HG02938 (cell line): Measurements from ENCODE around the gene SLC39A5.

Source experiments
- ATAC-seq: cut with Tn5 transposase; IDR thresholded peaks from one replicate; pipeline ENCODE4 v1.9.1; 2021; ENCODE audit warnings: mild to moderate bottlenecking, moderate library complexity; ENCODE audit not compliant: unreplicated experiment

SLC39A5 gene

GRCh38 chr12:56213878-56214277 is 16.0 kb upstream of the SLC39A5 start:
- no peak for ATAC-seq

GRCh38 chr12:56216461-56216860 is 13.4 kb upstream of the SLC39A5 start:
- ATAC-seq = no peak

- no peak for ATAC-seq
Observed at GRCh38 chr12:56219840-56220239, 10.0 kb upstream of the SLC39A5 start.

- no peak for ATAC-seq
Observed at GRCh38 chr12:56220611-56221231, 9.1 kb upstream of the SLC39A5 start.

- ATAC-seq = peak; percentile 6
Observed at GRCh38 chr12:56221232-56221756, 8.6 kb upstream of the SLC39A5 start.

- peak; percentile 80 for ATAC-seq
Observed at GRCh38 chr12:56221757-56222530, 7.9 kb upstream of the SLC39A5 start, which contains the start of gene RNF41. RNF41 (minus strand) TSS chr12:56221922; CDS start chr12:56214047, 7,875 bp downstream.

- ATAC-seq = no peak
Observed at GRCh38 chr12:56222531-56222895, 7.3 kb upstream of the SLC39A5 start.

- ATAC-seq = no peak
Observed at GRCh38 chr12:56223571-56224101, 6.2 kb upstream of the SLC39A5 start.

- peak; percentile 63 for ATAC-seq
Observed at GRCh38 chr12:56224102-56224701, 5.6 kb upstream of the SLC39A5 start, which contains the start of gene NABP2. NABP2 (plus strand) TSS chr12:56224342; CDS start chr12:56224857, 515 bp downstream.

- no peak for ATAC-seq
Observed at GRCh38 chr12:56224954-56225353, 4.9 kb upstream of the SLC39A5 start.

GRCh38 chr12:56229082-56229481 is 769 bp upstream of the SLC39A5 start:
- no peak for ATAC-seq

- ATAC-seq = no peak
Observed at GRCh38 chr12:56230432-56231183, 757 bp downstream of the SLC39A5 start.

- no peak for ATAC-seq
Observed at GRCh38 chr12:56231184-56231582, 1.3 kb downstream of the SLC39A5 start.

- no peak for ATAC-seq
Observed at GRCh38 chr12:56234746-56235436, 5.0 kb downstream of the SLC39A5 start.

- ATAC-seq = no peak
Observed at GRCh38 chr12:56236091-56236490, 6.2 kb downstream of the SLC39A5 start.

GRCh38 chr12:56236985-56237384 is 7.1 kb downstream of the SLC39A5 start:
- no peak for ATAC-seq

GRCh38 chr12:56237552-56237951 is 7.7 kb downstream of the SLC39A5 start:
- no peak for ATAC-seq

GRCh38 chr12:56241424-56242303 is 11.8 kb downstream of the SLC39A5 start:
- ATAC-seq = no peak

GRCh38 chr12:56242986-56243385 is 13.1 kb downstream of the SLC39A5 start:
- ATAC-seq = no peak
